DMS153 treated with DMSO at 0.1 percent for 48 hours (cell line): Measurements from ENCODE around the gene AHI1.

ENCODE experiments used
- DNase-seq: peaks from one replicate; lab custom pipeline; 2025; ENCODE audit not compliant: unreplicated experiment; lab: John Stamatoyannopoulos, UW

AHI1 gene

GRCh38 chr6:135464634-135465033 is 32.9 kb downstream of the AHI1 start:
- no peak for DNase-seq

GRCh38 chr6:135461208-135461607 is 36.3 kb downstream of the AHI1 start:
- no peak for DNase-seq

GRCh38 chr6:135458051-135458450 is 39.5 kb downstream of the AHI1 start:
- DNase-seq, result no peak

GRCh38 chr6:135451617-135452190 is 45.8 kb downstream of the AHI1 start:
- DNase-seq, result peak; percentile 42

- DNase-seq, result no peak
These were observed 48.3 kb downstream of the AHI1 start for GRCh38 chr6:135449246-135449645.

GRCh38 chr6:135440087-135440792 is 57.3 kb downstream of the AHI1 start:
- no peak for DNase-seq

- no peak for DNase-seq
These were observed 58.0 kb downstream of the AHI1 start for GRCh38 chr6:135439549-135439948.

- no peak for DNase-seq
These were observed 58.5 kb downstream of the AHI1 start for GRCh38 chr6:135438907-135439535.

GRCh38 chr6:135434991-135435390 is 62.5 kb downstream of the AHI1 start:
- no peak for DNase-seq

- no peak for DNase-seq
These were observed 63.4 kb downstream of the AHI1 start for GRCh38 chr6:135434095-135434494.

- DNase-seq, result no peak
These were observed 69.5 kb downstream of the AHI1 start for GRCh38 chr6:135428078-135428477.

- no peak for DNase-seq
These were observed 70.7 kb downstream of the AHI1 start for GRCh38 chr6:135426833-135427232.

GRCh38 chr6:135424385-135424784 is 73.2 kb downstream of the AHI1 start:
- DNase-seq, result no peak

- DNase-seq, result peak; percentile 77
These were observed 73.9 kb downstream of the AHI1 start for GRCh38 chr6:135423649-135424128.

GRCh38 chr6:135419162-135419561 is 78.4 kb downstream of the AHI1 start:
- DNase-seq, result no peak

GRCh38 chr6:135418040-135418760 is 79.3 kb downstream of the AHI1 start:
- no peak for DNase-seq

GRCh38 chr6:135412761-135413160 is 84.8 kb downstream of the AHI1 start:
- DNase-seq, result no peak

GRCh38 chr6:135411849-135412248 is 85.7 kb downstream of the AHI1 start:
- no peak for DNase-seq

GRCh38 chr6:135411339-135411738 is 86.2 kb downstream of the AHI1 start:
- no peak for DNase-seq

GRCh38 chr6:135410856-135411255 is 86.7 kb downstream of the AHI1 start:
- DNase-seq, result no peak

- DNase-seq, result no peak
These were observed 94.0 kb downstream of the AHI1 start for GRCh38 chr6:135403584-135403983.

GRCh38 chr6:135402311-135402710 is 95.2 kb downstream of the AHI1 start:
- no peak for DNase-seq
